Measurements from ENCODE around the gene PDCD10. TPM values are rescaled to one million over a fixed set of nuclear protein-coding genes. Genes with fewer than 3 reads are reported as not detected.
A peak's percentile ranks its signal among the peaks of the same experiment; 100 is the strongest.

PDCD10 gene
- total RNA-seq, 1 donor from 2014 or later, result 34.6 TPM

- Mint-ChIP-seq H3K4me1 (peaks cover 20% of the 10 kb centered on the region), H3K27me3 (ENCODE audit: low read depth) (no peaks in the 10 kb centered on the region), H3K27ac (ENCODE audit: unreplicated experiment) (no peak overlapping the region), H3K4me3 (no peak overlapping the region), H3K9me3 (no peaks in the 10 kb centered on the region), H3K36me3 (ENCODE audit: low read depth) (no peaks in the 10 kb centered on the region)
- no peak for DNase-seq (ENCODE audit: low read depth, low spot score)
- TF ChIP-seq, protein P1, sequence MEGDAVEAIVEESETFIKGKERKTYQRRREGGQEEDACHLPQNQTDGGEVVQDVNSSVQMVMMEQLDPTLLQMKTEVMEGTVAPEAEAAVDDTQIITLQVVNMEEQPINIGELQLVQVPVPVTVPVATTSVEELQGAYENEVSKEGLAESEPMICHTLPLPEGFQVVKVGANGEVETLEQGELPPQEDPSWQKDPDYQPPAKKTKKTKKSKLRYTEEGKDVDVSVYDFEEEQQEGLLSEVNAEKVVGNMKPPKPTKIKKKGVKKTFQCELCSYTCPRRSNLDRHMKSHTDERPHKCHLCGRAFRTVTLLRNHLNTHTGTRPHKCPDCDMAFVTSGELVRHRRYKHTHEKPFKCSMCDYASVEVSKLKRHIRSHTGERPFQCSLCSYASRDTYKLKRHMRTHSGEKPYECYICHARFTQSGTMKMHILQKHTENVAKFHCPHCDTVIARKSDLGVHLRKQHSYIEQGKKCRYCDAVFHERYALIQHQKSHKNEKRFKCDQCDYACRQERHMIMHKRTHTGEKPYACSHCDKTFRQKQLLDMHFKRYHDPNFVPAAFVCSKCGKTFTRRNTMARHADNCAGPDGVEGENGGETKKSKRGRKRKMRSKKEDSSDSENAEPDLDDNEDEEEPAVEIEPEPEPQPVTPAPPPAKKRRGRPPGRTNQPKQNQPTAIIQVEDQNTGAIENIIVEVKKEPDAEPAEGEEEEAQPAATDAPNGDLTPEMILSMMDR (conservative IDR thresholded peaks at IDR 0.05), result no peak
Observed at GRCh38 chr3:167656821-167657220, 77.9 kb downstream of the PDCD10 start.

DNA sequence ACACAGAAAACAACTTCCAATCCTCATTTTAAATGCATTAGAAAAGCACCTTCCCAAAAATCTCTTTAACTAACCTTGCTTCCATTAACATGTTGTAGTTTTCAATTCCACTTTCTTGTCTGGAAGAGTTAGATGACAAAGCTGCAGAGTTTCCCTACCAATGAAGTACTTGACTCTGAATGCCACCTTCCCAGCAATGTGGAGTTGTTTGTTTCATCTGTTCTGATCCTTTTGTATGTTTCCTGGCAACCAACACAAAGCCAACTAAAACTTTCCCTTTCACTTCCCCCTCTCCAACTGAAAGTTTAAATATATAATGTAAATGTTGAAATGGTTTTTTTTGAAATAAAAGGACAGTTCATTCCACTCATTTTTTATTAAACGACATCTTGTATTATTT, 80.9 kb downstream of the PDCD10 start, which contains the start of gene WDR49:
Gene WDR49 (minus strand): TSS at position 183 of the 400 bp plus-strand sequence. CDS start 517 bp downstream, outside the sequence.
- Mint-ChIP-seq H3K27ac (ENCODE audit: unreplicated experiment) (peak within 1 kb of the TSS; percentile 96), H3K36me3 (ENCODE audit: low read depth) (peaks cover 4% of the 10 kb centered on the region), H3K9me3 (no peaks in the 10 kb centered on the region), H3K4me3 (peak within 1 kb of the TSS; percentile 32), H3K27me3 (ENCODE audit: low read depth) (no peaks in the 10 kb centered on the region), H3K4me1 (peaks cover 20% of the 10 kb centered on the region)
- TF ChIP-seq, protein P1 (conservative IDR thresholded peaks at IDR 0.05), result no peak
- DNase-seq (ENCODE audit: low read depth, low spot score), result no peak

GRCh38 chr3:167653155-167653554, 81.5 kb downstream of the PDCD10 start:
- TF ChIP-seq, protein P1 (conservative IDR thresholded peaks at IDR 0.05), result no peak
- DNase-seq (ENCODE audit: low read depth, low spot score), result no peak
- H3K4me3 Mint-ChIP-seq, result no peak overlapping the region
- no peaks in the 10 kb centered on the region for H3K27me3 Mint-ChIP-seq (ENCODE audit: low read depth)
- H3K4me1 Mint-ChIP-seq, result peaks cover 20% of the 10 kb centered on the region
- no peaks in the 10 kb centered on the region for H3K9me3 Mint-ChIP-seq
- peaks cover 4% of the 10 kb centered on the region for H3K36me3 Mint-ChIP-seq (ENCODE audit: low read depth)
- peak overlapping the region; percentile 85 for H3K27ac Mint-ChIP-seq (ENCODE audit: unreplicated experiment)

DNA sequence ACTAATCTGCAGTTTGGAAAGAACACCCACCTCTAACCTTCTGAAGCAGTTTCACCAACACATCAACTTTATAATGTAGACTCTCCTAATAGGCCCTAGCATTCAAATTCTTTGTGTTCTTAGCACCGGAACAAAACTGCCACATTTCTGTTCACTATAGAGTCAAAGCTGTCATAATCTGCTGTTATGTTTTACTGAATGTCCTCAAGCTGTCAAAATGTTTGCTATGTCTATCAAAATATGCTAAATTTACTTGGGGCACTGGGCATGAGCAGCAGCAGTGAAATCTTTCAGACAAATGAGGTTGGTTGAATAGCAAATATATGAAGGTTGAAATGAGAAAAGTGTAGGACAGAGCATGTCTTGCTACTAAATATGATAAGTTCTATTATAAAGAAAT, 82.9 kb downstream of the PDCD10 start:
- Mint-ChIP-seq H3K4me3 (no peak overlapping the region), H3K36me3 (ENCODE audit: low read depth) (peaks cover 4% of the 10 kb centered on the region), H3K27me3 (ENCODE audit: low read depth) (no peaks in the 10 kb centered on the region), H3K9me3 (no peaks in the 10 kb centered on the region), H3K4me1 (peaks cover 10% of the 10 kb centered on the region), H3K27ac (ENCODE audit: unreplicated experiment) (no peak overlapping the region)
- TF ChIP-seq, protein P1 (conservative IDR thresholded peaks at IDR 0.05), result no peak
- DNase-seq (ENCODE audit: low read depth, low spot score), result no peak

DNA sequence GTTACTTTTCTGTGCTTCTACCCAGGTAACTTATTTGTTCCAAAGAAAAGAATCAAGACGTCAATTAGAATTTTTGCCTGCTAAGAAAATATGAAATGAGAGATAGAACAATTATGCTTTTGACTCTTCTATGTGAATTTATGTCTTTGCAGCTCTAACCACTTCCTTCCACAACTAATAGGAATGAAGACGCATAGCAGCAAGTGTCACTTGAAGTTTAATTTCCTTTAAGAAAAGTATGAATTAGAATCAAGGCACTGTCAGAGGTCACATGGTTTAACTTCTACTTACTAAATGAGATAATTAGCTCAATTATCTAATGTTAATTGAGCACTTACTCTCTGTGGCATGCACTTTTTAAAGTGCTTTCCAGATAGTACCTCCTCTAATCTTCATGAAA, 84.2 kb downstream of the PDCD10 start:
- Mint-ChIP-seq H3K27ac (ENCODE audit: unreplicated experiment) (no peak overlapping the region), H3K9me3 (peaks cover 5% of the 10 kb centered on the region), H3K27me3 (ENCODE audit: low read depth) (no peaks in the 10 kb centered on the region), H3K4me3 (no peak overlapping the region), H3K4me1 (peaks cover 10% of the 10 kb centered on the region), H3K36me3 (ENCODE audit: low read depth) (peaks cover 11% of the 10 kb centered on the region)
- DNase-seq (ENCODE audit: low read depth, low spot score), result no peak
- TF ChIP-seq, protein P1 (conservative IDR thresholded peaks at IDR 0.05), result no peak
